H9 (cell line): ENCODE measurements around the gene GSG1L. TPM values are rescaled to one million over a fixed set of nuclear protein-coding genes. Genes with fewer than 3 reads are reported as not detected.

Experiments
- DNase-seq: peaks from one replicate; pipeline ENCODE4 v3.0.0-alpha.2; 2017
- H2AFZ ChIP-seq: one replicate; pipeline ENCODE4 v1.6.1; 2013; ENCODE audit warnings: mild to moderate bottlenecking, low read length, control low read depth, moderate library complexity
- H2AK5ac ChIP-seq: 2 replicates; pipeline ENCODE4 v1.6.1; 2013; ENCODE audit warnings: low read length, control low read depth, mixed read lengths; ENCODE audit not compliant: insufficient read length
- H2BK120ac ChIP-seq: one replicate; pipeline ENCODE4 v1.6.1; 2013; ENCODE audit warnings: low read depth, mild to moderate bottlenecking, low read length, control low read depth, inconsistent platforms; ENCODE audit not compliant: poor library complexity, severe bottlenecking
- H2BK12ac ChIP-seq: 2 replicates; pipeline ENCODE4 v1.6.1; 2013; ENCODE audit warnings: low read length, control low read depth, mixed read lengths, low read depth; ENCODE audit not compliant: insufficient read length
- H2BK15ac ChIP-seq: 2 replicates; pipeline ENCODE4 v1.6.1; 2013; ENCODE audit warnings: low read depth, low read length, control low read depth
- H2BK20ac ChIP-seq: one replicate; pipeline ENCODE4 v1.6.1; 2013; ENCODE audit warnings: low read depth, mild to moderate bottlenecking, low read length, control low read depth, inconsistent platforms; ENCODE audit not compliant: poor library complexity, severe bottlenecking
- H2BK5ac ChIP-seq: 2 replicates; pipeline ENCODE4 v1.6.1; 2013; ENCODE audit warnings: low read length, control low read depth, mixed read lengths; ENCODE audit not compliant: insufficient read length
- H3K14ac ChIP-seq: 2 replicates; pipeline ENCODE4 v1.6.1; 2013; ENCODE audit warnings: low read length, control low read depth; ENCODE audit not compliant: insufficient read depth
- H3K18ac ChIP-seq: 2 replicates; pipeline ENCODE4 v1.6.1; 2013; ENCODE audit warnings: low read depth, mild to moderate bottlenecking, mixed read lengths, low read length, control low read depth; ENCODE audit not compliant: insufficient read length
- H3K23ac ChIP-seq: 2 replicates; pipeline ENCODE4 v1.6.1; 2013; ENCODE audit warnings: low read length, control low read depth, mixed read lengths, low read depth; ENCODE audit not compliant: insufficient read length
- H3K23me2 ChIP-seq: 2 replicates; pipeline ENCODE4 v1.6.1; 2013; ENCODE audit warnings: low read depth, mild to moderate bottlenecking, mixed read lengths, low read length, control low read depth; ENCODE audit not compliant: insufficient read length, poor library complexity, severe bottlenecking
- H3K27ac ChIP-seq: 2 replicates; pipeline ENCODE4 v1.5.1; 2013; ENCODE audit warnings: low read length, control low read depth, mixed read lengths, low read depth; ENCODE audit not compliant: insufficient read length
- H3K27me3 ChIP-seq: 2 replicates; pipeline ENCODE4 v1.6.1; 2013; ENCODE audit warnings: low read length, control low read depth, inconsistent platforms; ENCODE audit not compliant: insufficient read depth
- H3K4ac ChIP-seq: 2 replicates; pipeline ENCODE4 v1.6.1; 2013; ENCODE audit warnings: low read depth, mild to moderate bottlenecking, control low read depth, inconsistent platforms, low read length, moderate library complexity
- H3K4me1 ChIP-seq: 2 replicates; pipeline ENCODE4 v1.6.1; 2013; ENCODE audit warnings: low read length, control low read depth, inconsistent platforms; ENCODE audit not compliant: insufficient read depth
- H3K4me2 ChIP-seq: 2 replicates; pipeline ENCODE4 v1.6.1; 2013; ENCODE audit warnings: low read length, control low read depth, mixed read lengths; ENCODE audit not compliant: insufficient read length, insufficient read depth
- H3K56ac ChIP-seq: 2 replicates; pipeline ENCODE4 v1.6.1; 2013; ENCODE audit warnings: low read depth, mild to moderate bottlenecking, mixed read lengths, low read length, control low read depth; ENCODE audit not compliant: insufficient read length
- H3K79me1 ChIP-seq: 2 replicates; pipeline ENCODE4 v1.6.1; 2013; ENCODE audit warnings: low read depth, mild to moderate bottlenecking, moderate library complexity, low read length, control low read depth, inconsistent platforms; ENCODE audit not compliant: insufficient read depth, poor library complexity, severe bottlenecking
- H3K79me2 ChIP-seq: 2 replicates; pipeline ENCODE4 v1.6.1; 2013; ENCODE audit warnings: low read length, control low read depth, inconsistent platforms; ENCODE audit not compliant: insufficient read depth
- H3K9ac ChIP-seq: 2 replicates; pipeline ENCODE4 v1.6.1; 2013; ENCODE audit warnings: low read length, control low read depth, mixed read lengths; ENCODE audit not compliant: insufficient read length; ENCODE audit errors: extremely low read depth
- H3K9me3 ChIP-seq: one replicate; pipeline ENCODE4 v1.6.1; 2013; ENCODE audit warnings: low read depth, low read length, inconsistent platforms; ENCODE audit not compliant: control insufficient read depth
- H3T11ph ChIP-seq: one replicate; pipeline ENCODE4 v1.6.1; 2013; ENCODE audit warnings: mild to moderate bottlenecking, low read length, control low read depth, inconsistent platforms
- H4K20me1 ChIP-seq: one replicate; pipeline ENCODE4 v1.6.1; 2013; ENCODE audit not compliant: control insufficient read depth, insufficient read length, insufficient read depth
- H4K5ac ChIP-seq: 2 replicates; pipeline ENCODE4 v1.6.1; 2013; ENCODE audit warnings: low read depth, mild to moderate bottlenecking, mixed read lengths, low read length, control low read depth; ENCODE audit not compliant: insufficient read length
- H4K8ac ChIP-seq: replicated peaks from 2 replicates; pipeline ENCODE4 v1.6.1; 2013; ENCODE audit warnings: low read length, control low read depth, mixed read lengths, low read depth; ENCODE audit not compliant: insufficient read length
- H4K91ac ChIP-seq: 2 replicates; pipeline ENCODE4 v1.6.1; 2013; ENCODE audit warnings: low read depth, mild to moderate bottlenecking, moderate library complexity, mixed read lengths, low read length, control low read depth; ENCODE audit not compliant: insufficient read length
- H3K27ac Mint-ChIP-seq, 3 experiments: 2 replicates in 2 of 3; 3 replicates in 1 of 3; pipeline ENCODE4 v1.8.0; 2020 to 2021; ENCODE audit warnings: mixed read lengths in 3 of 3, mild to moderate bottlenecking in 1 of 3, moderate library complexity in 1 of 3
- H3K27me3 Mint-ChIP-seq: 2 replicates; pipeline ENCODE4 v1.8.0; 2021; ENCODE audit warnings: low read depth, mild to moderate bottlenecking, moderate library complexity, mixed read lengths
- H3K36me3 Mint-ChIP-seq, 3 experiments: 2 replicates in 2 of 3; 3 replicates in 1 of 3; pipeline ENCODE4 v1.8.0; 2020 to 2021; ENCODE audit warnings: low read depth in 3 of 3, mixed read lengths in 3 of 3; ENCODE audit not compliant: insufficient read depth in 1 of 3
- H3K4me1 Mint-ChIP-seq, 2 experiments: 2 replicates each; pipeline ENCODE4 v1.8.0; 2020; ENCODE audit warnings: mixed read lengths in 2 of 2
- H3K4me3 Mint-ChIP-seq, 2 experiments: 2 replicates in 1 of 2; 3 replicates in 1 of 2; pipeline ENCODE4 v1.8.0; 2020 to 2021; ENCODE audit warnings: mild to moderate bottlenecking in 2 of 2, mixed read lengths in 2 of 2, moderate library complexity in 1 of 2
- H3K9me3 Mint-ChIP-seq, 2 experiments: 2 replicates in 1 of 2; 3 replicates in 1 of 2; pipeline ENCODE4 v1.8.0; 2020; ENCODE audit warnings: mild to moderate bottlenecking in 2 of 2, mixed read lengths in 2 of 2, moderate library complexity in 1 of 2
- WGBS: extraction: QIAGEN DNeasy Blood & Tissue Kit; methylation state at CpG from one replicate; pipeline ENCODE4 v1.1.7; 2013; ENCODE audit warnings: missing lambda C conversion rate, low lambda C conversion rate, mixed read lengths; ENCODE audit not compliant: insufficient read length; ENCODE audit errors: extremely low coverage; 5-methylcytosine and 5-hydroxymethylcytosine counted together
- total RNA-seq: library from RNA; stranded (reverse); gene quantifications from 2 replicates; pipeline ENCODE4 v1.2.1, GENCODE V29; 2021
- TF ChIP-seq, protein P1 (sequence below): fragments of 200-600 bp; sonication (generic); conservative IDR thresholded peaks from 3 replicates; pipeline ENCODE4 v1.8.0; 2021; ENCODE audit warnings: antibody characterized with exemption, mild to moderate bottlenecking

The GSG1L gene
- total RNA-seq, 1 experiment from 2014 or later, result 0.35 TPM

DNA sequence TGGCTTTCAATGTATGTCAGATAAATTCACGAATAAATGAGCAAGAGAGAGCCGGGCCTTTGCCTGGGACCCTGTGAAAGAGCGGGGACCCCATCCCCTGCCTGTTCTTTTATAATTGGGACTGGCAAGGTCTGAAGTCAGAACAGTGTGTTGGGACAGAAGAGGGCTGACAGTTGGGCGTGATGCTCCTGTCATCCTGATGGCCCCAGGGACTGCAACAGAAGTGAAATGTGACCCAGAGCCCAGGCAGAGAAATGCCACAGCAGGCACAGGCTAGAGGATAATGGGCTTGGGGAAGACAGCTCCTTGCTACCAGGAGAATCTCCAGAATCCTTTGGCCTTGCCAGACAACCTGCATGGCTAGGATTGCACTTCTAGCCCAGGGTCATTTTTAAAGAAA, 37.9 kb downstream of the GSG1L start:
- H3K14ac ChIP-seq, result no peak overlapping the region
- no peak overlapping the region for H2BK15ac ChIP-seq
- no peak overlapping the region for H3T11ph ChIP-seq
- H3K4me1 ChIP-seq, result no peaks in the 10 kb centered on the region
- no peaks in the 10 kb centered on the region for H3K23me2 ChIP-seq
- H2BK20ac ChIP-seq, result no peak overlapping the region
- Mint-ChIP-seq H3K9me3 (peaks cover 2 to 6% of the 10 kb centered on the region in 2 experiments; a peak in 3 of 5 replicates), H3K36me3 (no peaks in the 10 kb centered on the region), H3K27me3 (peaks cover 9% of the 10 kb centered on the region), H3K4me3 (no peak overlapping the region), H3K4me1 (no peaks in the 10 kb centered on the region), H3K27ac (no peak overlapping the region)
- no peak overlapping the region for H4K8ac ChIP-seq
- no peak overlapping the region for H2AFZ ChIP-seq
- no peak overlapping the region for H2AK5ac ChIP-seq
- no peak overlapping the region for H3K56ac ChIP-seq
- H4K20me1 ChIP-seq, result peaks cover 3% of the 10 kb centered on the region
- H2BK5ac ChIP-seq, result no peak overlapping the region
- no peak overlapping the region for H3K4ac ChIP-seq
- no peak overlapping the region for H3K9ac ChIP-seq
- no peak overlapping the region for H3K27ac ChIP-seq
- no peak overlapping the region for H3K18ac ChIP-seq
- H2BK120ac ChIP-seq, result no peak overlapping the region
- H3K23ac ChIP-seq, result no peak overlapping the region
- H3K27me3 ChIP-seq, result no peaks in the 10 kb centered on the region
- WGBS, result no CpG with 5 or more reads among the region's 4 CpGs
- no peak overlapping the region for H3K4me2 ChIP-seq
- TF ChIP-seq, protein P1, sequence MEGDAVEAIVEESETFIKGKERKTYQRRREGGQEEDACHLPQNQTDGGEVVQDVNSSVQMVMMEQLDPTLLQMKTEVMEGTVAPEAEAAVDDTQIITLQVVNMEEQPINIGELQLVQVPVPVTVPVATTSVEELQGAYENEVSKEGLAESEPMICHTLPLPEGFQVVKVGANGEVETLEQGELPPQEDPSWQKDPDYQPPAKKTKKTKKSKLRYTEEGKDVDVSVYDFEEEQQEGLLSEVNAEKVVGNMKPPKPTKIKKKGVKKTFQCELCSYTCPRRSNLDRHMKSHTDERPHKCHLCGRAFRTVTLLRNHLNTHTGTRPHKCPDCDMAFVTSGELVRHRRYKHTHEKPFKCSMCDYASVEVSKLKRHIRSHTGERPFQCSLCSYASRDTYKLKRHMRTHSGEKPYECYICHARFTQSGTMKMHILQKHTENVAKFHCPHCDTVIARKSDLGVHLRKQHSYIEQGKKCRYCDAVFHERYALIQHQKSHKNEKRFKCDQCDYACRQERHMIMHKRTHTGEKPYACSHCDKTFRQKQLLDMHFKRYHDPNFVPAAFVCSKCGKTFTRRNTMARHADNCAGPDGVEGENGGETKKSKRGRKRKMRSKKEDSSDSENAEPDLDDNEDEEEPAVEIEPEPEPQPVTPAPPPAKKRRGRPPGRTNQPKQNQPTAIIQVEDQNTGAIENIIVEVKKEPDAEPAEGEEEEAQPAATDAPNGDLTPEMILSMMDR, result no peak
- no peak overlapping the region for H4K91ac ChIP-seq
- no peak overlapping the region for H2BK12ac ChIP-seq
- DNase-seq, result no peak
- H4K5ac ChIP-seq, result no peak overlapping the region
- H3K9me3 ChIP-seq, result no peaks in the 10 kb centered on the region
- no peaks in the 10 kb centered on the region for H3K79me1 ChIP-seq
- H3K79me2 ChIP-seq, result no peaks in the 10 kb centered on the region
